PC-9 (cell line): ENCODE measurements around the gene CFAP61.

Experiments used
- EZH2 ChIP-seq: fragments of 200-600 bp; sonication (generic); IDR thresholded peaks from 2 replicates; pipeline ENCODE4 v1.8.0; 2017; ENCODE audit warnings: antibody characterized with exemption, low read depth
- TF ChIP-seq, protein P1 (sequence below): fragments of 200-600 bp; sonication (generic); conservative IDR thresholded peaks from 2 replicates; pipeline ENCODE4 v1.6.1; 2017; ENCODE audit warnings: mixed run types, antibody characterized with exemption, mild to moderate bottlenecking, moderate library complexity

DNA sequence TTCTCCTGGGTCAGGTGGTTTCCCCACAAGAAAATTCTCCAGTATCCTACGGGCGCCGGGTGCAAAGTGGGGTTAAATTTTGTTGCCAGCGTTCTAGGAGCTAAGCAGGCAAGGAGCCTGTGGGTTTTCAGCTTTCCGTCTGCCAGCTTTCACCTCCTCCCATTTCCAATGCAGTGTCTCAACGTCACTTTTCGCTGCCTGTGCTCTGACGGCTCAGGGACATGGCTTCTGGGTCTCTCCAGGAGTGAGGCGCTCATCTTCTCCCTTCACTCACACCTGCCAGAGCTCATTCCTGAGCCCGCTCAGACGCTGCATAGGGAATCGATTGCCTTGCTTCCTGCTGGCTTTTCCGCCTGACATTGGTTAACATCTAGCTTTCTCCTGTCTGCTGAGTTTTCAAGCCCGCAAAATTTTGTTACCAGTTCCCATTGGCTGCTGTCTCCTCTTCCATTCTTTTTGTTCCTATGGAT is 42.5 kb upstream of the CFAP61 start:
- TF ChIP-seq, protein P1, sequence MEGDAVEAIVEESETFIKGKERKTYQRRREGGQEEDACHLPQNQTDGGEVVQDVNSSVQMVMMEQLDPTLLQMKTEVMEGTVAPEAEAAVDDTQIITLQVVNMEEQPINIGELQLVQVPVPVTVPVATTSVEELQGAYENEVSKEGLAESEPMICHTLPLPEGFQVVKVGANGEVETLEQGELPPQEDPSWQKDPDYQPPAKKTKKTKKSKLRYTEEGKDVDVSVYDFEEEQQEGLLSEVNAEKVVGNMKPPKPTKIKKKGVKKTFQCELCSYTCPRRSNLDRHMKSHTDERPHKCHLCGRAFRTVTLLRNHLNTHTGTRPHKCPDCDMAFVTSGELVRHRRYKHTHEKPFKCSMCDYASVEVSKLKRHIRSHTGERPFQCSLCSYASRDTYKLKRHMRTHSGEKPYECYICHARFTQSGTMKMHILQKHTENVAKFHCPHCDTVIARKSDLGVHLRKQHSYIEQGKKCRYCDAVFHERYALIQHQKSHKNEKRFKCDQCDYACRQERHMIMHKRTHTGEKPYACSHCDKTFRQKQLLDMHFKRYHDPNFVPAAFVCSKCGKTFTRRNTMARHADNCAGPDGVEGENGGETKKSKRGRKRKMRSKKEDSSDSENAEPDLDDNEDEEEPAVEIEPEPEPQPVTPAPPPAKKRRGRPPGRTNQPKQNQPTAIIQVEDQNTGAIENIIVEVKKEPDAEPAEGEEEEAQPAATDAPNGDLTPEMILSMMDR, result no peak
- no peak for TF ChIP-seq EZH2
